Adrenal gland (tissue), 12 donors: ENCODE measurements around the gene FBL. TPM values are rescaled to one million over a fixed set of nuclear protein-coding genes. Genes with fewer than 3 reads are reported as not detected.

Experiments
- DNase-seq, 7 donors: peaks; one replicate each; pipeline ENCODE4 v3.0.0-alpha.2; 2019 to 2020
- H3K27ac ChIP-seq, 5 donors: fragments of 200-600 bp; sonication (generic) in 4 of 5; 1 replicate in 3 of 5; 2 replicates in 2 of 5; pipeline versions ENCODE4 v1.5.1 to v1.8.0; 2016 to 2020; ENCODE audit warnings: mild to moderate bottlenecking in 1 of 5
- H3K27me3 ChIP-seq: fragments of 200-600 bp; 2 replicates; pipeline ENCODE4 v1.8.0; 2021
- H3K36me3 ChIP-seq, 2 donors: fragments of 200-600 bp; replicated peaks in 1 of 2; 1 replicate in 1 of 2; 2 replicates in 1 of 2; pipeline versions ENCODE4 v1.5.1 to v1.8.0; 2018 to 2022
- H3K4me1 ChIP-seq, 2 donors: fragments of 200-600 bp; replicated peaks in 1 of 2; 1 replicate in 1 of 2; 2 replicates in 1 of 2; pipeline versions ENCODE4 v1.5.1 to v1.8.0; 2018 to 2021
- H3K4me3 ChIP-seq, 4 donors: fragments of 200-600 bp; sonication (generic) in 3 of 4; one replicate each; pipeline ENCODE4 v1.5.1; 2016 to 2018
- H3K9me3 ChIP-seq, 3 donors: fragments of 200-600 bp; sonication (generic) in 1 of 3; replicated peaks in 1 of 3; 1 replicate in 2 of 3; 2 replicates in 1 of 3; pipeline versions ENCODE4 v1.5.1 to v1.8.0; 2016 to 2021
- POLR2A ChIP-seq, 2 donors: fragments of 450-650 bp; IDR thresholded peaks; one replicate each; pipeline ENCODE4 v1.6.1; 2017; ENCODE audit warnings: antibody characterized with exemption in 2 of 2, mild to moderate bottlenecking in 2 of 2, moderate library complexity in 1 of 2
- WGBS, 4 donors: extraction: QIAGEN DNeasy Blood & Tissue Kit in 2 of 4; methylation state at CpG; one replicate each; pipeline versions ENCODE4 v1.1.5 to v1.1.7; 2013 to 2017; 5-methylcytosine and 5-hydroxymethylcytosine counted together
- intact Hi-C, 2 donors: fragments of 100-400 bp; cut with DNase I; formaldehyde crosslinking; loops; one replicate each; pipeline versions ENCODE4 v1.14.1 to v1.15.0; 2022 to 2023
- polyA plus RNA-seq, 3 donors: library from polyadenylated mRNA; stranded (reverse); fragments of 200-250 nt in 2 of 3; fragments of 350-450 nt in 1 of 3; fragmentation: Illumina TruSeq in 1 of 3; extraction: RNeasy Lipid Tissue Mini Kit (QIAGEN cat#74804) in 1 of 3; gene quantifications; one replicate each; pipeline ENCODE4 v1.2.3, GENCODE V29; 2013 to 2014
- total RNA-seq, 9 donors: library from RNA; depleted of rRNA in 4 of 9; stranded (reverse); fragments of >200 nt in 4 of 9; fragments of 120-200 nt in 1 of 9; fragmentation: NEBNext Ultra II Directional in 1 of 9; extraction: Animal tissue kit (Norgen Biotek cat#: 25700) in 1 of 9; gene quantifications; one replicate each; pipeline versions ENCODE4 v1.1.0 to v1.2.4, GENCODE V29; 2013 to 2023
- TF ChIP-seq, protein P1 (sequence below), 6 experiments: fragments of 450-650 bp in 4 of 6; fragments of 200-600 bp in 2 of 6; sonication (generic) in 1 of 6; IDR thresholded peaks; 1 replicate in 5 of 6; 2 replicates in 1 of 6; pipeline versions ENCODE4 v1.5.1 to v1.8.0; 2016 to 2021; ENCODE audit warnings: antibody characterized with exemption in 6 of 6, mild to moderate bottlenecking in 2 of 6, moderate library complexity in 1 of 6
- donor health status: healthy with polysubstance abuse.
- donor health status: Bipolar disorder and iron deficiency.
- donor health status: DM: yes; HTN: yes; CAD: no.
- donor health status: DM: no; HTN: no; CAD: no.
- donor health status: DM: no; HTN: no; CAD: no.
- donor health status: DM: yes; HTN: yes; CAD: no.

The FBL gene
- total and polyA plus RNA-seq, 12 donors: 52.4 to 228 (median 114) TPM

GRCh38 chr19:39827216-39827615 lies 19.0 kb downstream of the FBL start:
- H3K4me1 ChIP-seq: peaks cover 8 to 13% of the 10 kb centered on the region in 2 donors
- H3K27me3 ChIP-seq: no peaks in the 10 kb centered on the region
- 77 to 92% (median 83%) methylated on average over 5 to 13 of the region's 13 CpGs for WGBS, 4 donors
- no peak for DNase-seq
- H3K36me3 ChIP-seq: peaks cover 0 to 66% of the 10 kb centered on the region in 2 donors
- intact Hi-C loops: no loop called here
- H3K9me3 ChIP-seq: no peaks in the 10 kb centered on the region
- H3K27ac ChIP-seq: no peak overlapping the region
- no peak for TF ChIP-seq POLR2A (IDR thresholded peaks at IDR 0.05)
- TF ChIP-seq, protein P1, sequence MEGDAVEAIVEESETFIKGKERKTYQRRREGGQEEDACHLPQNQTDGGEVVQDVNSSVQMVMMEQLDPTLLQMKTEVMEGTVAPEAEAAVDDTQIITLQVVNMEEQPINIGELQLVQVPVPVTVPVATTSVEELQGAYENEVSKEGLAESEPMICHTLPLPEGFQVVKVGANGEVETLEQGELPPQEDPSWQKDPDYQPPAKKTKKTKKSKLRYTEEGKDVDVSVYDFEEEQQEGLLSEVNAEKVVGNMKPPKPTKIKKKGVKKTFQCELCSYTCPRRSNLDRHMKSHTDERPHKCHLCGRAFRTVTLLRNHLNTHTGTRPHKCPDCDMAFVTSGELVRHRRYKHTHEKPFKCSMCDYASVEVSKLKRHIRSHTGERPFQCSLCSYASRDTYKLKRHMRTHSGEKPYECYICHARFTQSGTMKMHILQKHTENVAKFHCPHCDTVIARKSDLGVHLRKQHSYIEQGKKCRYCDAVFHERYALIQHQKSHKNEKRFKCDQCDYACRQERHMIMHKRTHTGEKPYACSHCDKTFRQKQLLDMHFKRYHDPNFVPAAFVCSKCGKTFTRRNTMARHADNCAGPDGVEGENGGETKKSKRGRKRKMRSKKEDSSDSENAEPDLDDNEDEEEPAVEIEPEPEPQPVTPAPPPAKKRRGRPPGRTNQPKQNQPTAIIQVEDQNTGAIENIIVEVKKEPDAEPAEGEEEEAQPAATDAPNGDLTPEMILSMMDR (IDR thresholded peaks at IDR 0.05): no peak
- no peak overlapping the region for H3K4me3 ChIP-seq

DNA sequence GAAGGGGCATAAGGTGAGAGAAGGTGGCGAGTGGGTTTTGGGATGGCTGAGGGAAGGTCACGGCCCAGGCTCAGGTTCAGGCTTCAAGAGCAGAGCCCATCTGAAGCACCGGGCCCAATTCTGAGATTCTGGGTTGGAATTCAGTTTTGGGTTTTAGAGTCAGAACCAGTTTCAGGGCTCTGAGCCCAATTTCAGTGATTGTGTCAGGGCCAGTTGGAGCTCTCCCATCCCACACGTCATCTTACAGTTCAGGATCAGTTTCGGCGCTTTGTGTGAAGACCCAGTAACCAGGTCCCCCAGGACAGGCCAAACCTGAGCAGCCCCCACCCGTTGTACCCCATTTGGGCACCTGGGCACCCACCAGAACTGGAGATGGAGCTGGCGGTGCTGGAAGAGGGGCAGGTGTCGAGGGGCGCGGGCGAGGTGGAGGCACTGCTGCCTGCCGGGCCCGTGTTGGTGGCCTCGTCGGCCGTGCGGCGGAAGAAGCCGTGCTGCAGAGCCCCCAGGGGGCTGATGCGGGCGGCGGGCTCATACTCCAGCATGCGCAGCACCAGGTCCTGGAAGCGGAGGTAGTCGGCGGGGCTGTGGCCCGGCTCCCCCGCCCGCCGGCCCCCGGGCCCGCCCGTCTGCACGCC lies 19.8 kb downstream of the FBL start:
- no peak for TF ChIP-seq POLR2A (IDR thresholded peaks at IDR 0.05)
- TF ChIP-seq, protein P1 (IDR thresholded peaks at IDR 0.05): no peak
- H3K4me3 ChIP-seq: no peak overlapping the region
- no peaks in the 10 kb centered on the region for H3K27me3 ChIP-seq
- H3K9me3 ChIP-seq: no peaks in the 10 kb centered on the region
- peaks cover 3 to 6% of the 10 kb centered on the region in 2 donors for H3K4me1 ChIP-seq
- no peak overlapping the region for H3K27ac ChIP-seq
- WGBS, 4 donors: 90 to 95% (median 93%) methylated on average over 22 to 35 of the region's 35 CpGs
- intact Hi-C loops: no loop called here
- DNase-seq: no peak
- H3K36me3 ChIP-seq: peaks cover 0 to 63% of the 10 kb centered on the region in 2 donors

DNA sequence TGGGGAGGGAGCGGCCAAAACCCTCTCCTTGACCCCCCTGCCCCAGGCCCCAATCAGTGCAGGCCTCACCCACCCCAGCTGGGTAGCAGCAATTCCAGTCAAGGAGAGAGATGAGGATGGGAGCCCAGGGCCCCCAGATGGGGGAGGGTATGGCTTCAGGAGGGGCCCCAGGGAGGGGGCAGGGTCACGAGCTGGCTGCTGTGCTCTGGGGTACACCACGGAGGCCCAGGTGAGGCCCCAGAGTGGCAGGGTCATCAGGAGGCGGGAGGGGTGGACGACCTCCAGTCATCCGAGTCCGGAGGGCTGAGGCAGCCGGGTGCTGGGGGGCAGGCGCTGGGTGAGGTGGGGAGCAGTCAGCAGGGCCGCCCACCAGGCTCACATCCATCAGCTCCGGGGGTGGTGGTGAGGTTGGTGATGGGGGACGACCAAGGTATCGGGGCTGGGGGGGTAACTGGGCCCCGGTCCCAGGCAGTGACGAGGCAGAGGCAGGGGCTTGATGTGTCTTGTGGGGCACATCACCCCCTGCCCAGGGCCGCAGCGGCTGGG lies 20.6 kb downstream of the FBL start:
- WGBS, 4 donors: 75 to 86% (median 80%) methylated on average over 10 to 17 of the region's 17 CpGs
- peak in 1 of 7 donors; percentile 32 for DNase-seq
- H3K27me3 ChIP-seq: no peaks in the 10 kb centered on the region
- peaks cover 3 to 6% of the 10 kb centered on the region in 2 donors for H3K4me1 ChIP-seq
- peak overlapping the region in 1 of 5 donors; percentile 64 for H3K27ac ChIP-seq
- no peak for TF ChIP-seq POLR2A (IDR thresholded peaks at IDR 0.05)
- TF ChIP-seq, protein P1 (IDR thresholded peaks at IDR 0.05): no peak
- intact Hi-C loops: no loop called here
- no peak overlapping the region for H3K4me3 ChIP-seq
- peaks cover 0 to 54% of the 10 kb centered on the region in 2 donors for H3K36me3 ChIP-seq
- no peaks in the 10 kb centered on the region for H3K9me3 ChIP-seq

GRCh38 chr19:39825093-39825463 lies 21.1 kb downstream of the FBL start:
- Histone ChIP-seq H3K9me3 (no peaks in the 10 kb centered on the region), H3K4me3 (no peak overlapping the region), H3K4me1 (peaks cover 3 to 6% of the 10 kb centered on the region in 2 donors), H3K27me3 (no peaks in the 10 kb centered on the region), H3K27ac (peak overlapping the region in 2 of 5 donors; percentile 64 to 65), H3K36me3 (peaks cover 0 to 49% of the 10 kb centered on the region in 2 donors)
- DNase-seq: peak in 1 of 7 donors; percentile 50
- TF ChIP-seq POLR2A (IDR thresholded peaks at IDR 0.05): no peak
- TF ChIP-seq, protein P1 (IDR thresholded peaks at IDR 0.05): no peak
- intact Hi-C loops: no loop called here
- 67 to 79% (median 72%) methylated on average over 7 to 11 of the region's 11 CpGs for WGBS, 4 donors
